ES-I3 (cell line): ENCODE data around the gene RSPH6A.

Source experiments
- H3K36me3 ChIP-seq: 2 replicates; pipeline ENCODE4 v1.6.1; 2013; ENCODE audit warnings: mild to moderate bottlenecking, low read length, control low read depth, moderate library complexity; ENCODE audit not compliant: insufficient read depth
- H3K4me1 ChIP-seq: 2 replicates; pipeline ENCODE4 v1.6.1; 2013; ENCODE audit warnings: mild to moderate bottlenecking, control low read depth, low read length; ENCODE audit not compliant: insufficient read depth
- H3K9ac ChIP-seq: 2 replicates; pipeline ENCODE4 v1.6.1; 2013; ENCODE audit warnings: low read depth, mild to moderate bottlenecking, low read length, moderate library complexity
- H3K9me3 ChIP-seq: 2 replicates; pipeline ENCODE4 v1.6.1; 2013; ENCODE audit warnings: mild to moderate bottlenecking, low read length, moderate library complexity; ENCODE audit not compliant: control insufficient read depth, insufficient read depth

RSPH6A gene

GRCh38 chr19:45814851-45815480 lies at the start of gene RSPH6A:
Gene RSPH6A, minus strand, starts transcription at chr19:45815308. Its CDS starts 132 bp downstream, at chr19:45815176.
- H3K9ac ChIP-seq, result peak within 1 kb of the TSS; percentile 74
- peaks cover 3% of the 10 kb centered on the region; the same call in 1 of the 2 replicates for H3K36me3 ChIP-seq
- no peaks in the 10 kb centered on the region for H3K9me3 ChIP-seq

GRCh38 chr19:45864629-45865082 lies 49.5 kb upstream of the RSPH6A start:
- no peaks in the 10 kb centered on the region for H3K9me3 ChIP-seq
- no peaks in the 10 kb centered on the region; the same call in 1 of the 2 replicates for H3K36me3 ChIP-seq
- peak overlapping the region; percentile 97 for H3K9ac ChIP-seq
- H3K4me1 ChIP-seq, result peaks cover 21% of the 10 kb centered on the region; the same call in 1 of the 2 replicates

More at GRCh38 chr19:45814851-45815480, at the start of gene RSPH6A:
- peaks cover 11% of the 10 kb centered on the region; the same call in 1 of the 2 replicates for H3K4me1 ChIP-seq

- Histone ChIP-seq H3K36me3 (no peaks in the 10 kb centered on the region; the same call in 1 of the 2 replicates), H3K4me1 (peaks cover 21% of the 10 kb centered on the region; the same call in 1 of the 2 replicates), H3K9me3 (no peaks in the 10 kb centered on the region), H3K9ac (peak within 1 kb of the TSS; percentile 97)
These were observed 48.9 kb upstream of the RSPH6A start, which contains the start of gene FOXA3 for GRCh38 chr19:45863840-45864628. Gene FOXA3, plus strand, starts transcription at chr19:45864326. Its CDS starts 131 bp downstream, at chr19:45864457.

- H3K9me3 ChIP-seq, result no peaks in the 10 kb centered on the region
- H3K9ac ChIP-seq, result peak overlapping the region; percentile 97; the same call in 1 of the 2 replicates
- no peaks in the 10 kb centered on the region; the same call in 1 of the 2 replicates for H3K36me3 ChIP-seq
- H3K4me1 ChIP-seq, result peaks cover 21% of the 10 kb centered on the region; the same call in 1 of the 2 replicates
These were observed 48.3 kb upstream of the RSPH6A start for GRCh38 chr19:45863335-45863839.

GRCh38 chr19:45862564-45863334 lies 47.6 kb upstream of the RSPH6A start, which contains the start of gene SYMPK:
Gene SYMPK, minus strand, starts transcription at chr19:45863147. Its CDS starts 8,652 bp downstream, at chr19:45854495.
- Histone ChIP-seq H3K9ac (peak within 1 kb of the TSS; percentile 98), H3K4me1 (peaks cover 21% of the 10 kb centered on the region; the same call in 1 of the 2 replicates), H3K9me3 (no peaks in the 10 kb centered on the region), H3K36me3 (no peaks in the 10 kb centered on the region; the same call in 1 of the 2 replicates)

GRCh38 chr19:45862271-45862563 lies 47.1 kb upstream of the RSPH6A start:
- no peaks in the 10 kb centered on the region; the same call in 1 of the 2 replicates for H3K36me3 ChIP-seq
- peaks cover 19% of the 10 kb centered on the region; the same call in 1 of the 2 replicates for H3K4me1 ChIP-seq
- no peaks in the 10 kb centered on the region for H3K9me3 ChIP-seq
- H3K9ac ChIP-seq, result peak overlapping the region; percentile 98

GRCh38 chr19:45860359-45861259 lies 45.5 kb upstream of the RSPH6A start:
- Histone ChIP-seq H3K36me3 (no peaks in the 10 kb centered on the region; the same call in 1 of the 2 replicates), H3K4me1 (peaks cover 5% of the 10 kb centered on the region; the same call in 1 of the 2 replicates), H3K9me3 (no peaks in the 10 kb centered on the region), H3K9ac (no peak overlapping the region)

- no peaks in the 10 kb centered on the region for H3K9me3 ChIP-seq
- H3K36me3 ChIP-seq, result peaks cover 21% of the 10 kb centered on the region
- H3K4me1 ChIP-seq, result no peaks in the 10 kb centered on the region
- H3K9ac ChIP-seq, result no peak overlapping the region
These were observed 39.2 kb upstream of the RSPH6A start for GRCh38 chr19:45854167-45854778.

GRCh38 chr19:45852983-45853382 lies 37.9 kb upstream of the RSPH6A start:
- Histone ChIP-seq H3K9me3 (no peaks in the 10 kb centered on the region), H3K9ac (no peak overlapping the region), H3K36me3 (peaks cover 29% of the 10 kb centered on the region), H3K4me1 (no peaks in the 10 kb centered on the region)

GRCh38 chr19:45852145-45852750 lies 37.1 kb upstream of the RSPH6A start:
- no peak overlapping the region for H3K9ac ChIP-seq
- H3K4me1 ChIP-seq, result no peaks in the 10 kb centered on the region
- H3K36me3 ChIP-seq, result peaks cover 34% of the 10 kb centered on the region
- no peaks in the 10 kb centered on the region for H3K9me3 ChIP-seq

GRCh38 chr19:45848922-45849321 lies 33.8 kb upstream of the RSPH6A start:
- no peaks in the 10 kb centered on the region for H3K4me1 ChIP-seq
- H3K36me3 ChIP-seq, result peaks cover 43% of the 10 kb centered on the region
- no peaks in the 10 kb centered on the region for H3K9me3 ChIP-seq
- no peak overlapping the region for H3K9ac ChIP-seq

- Histone ChIP-seq H3K4me1 (no peaks in the 10 kb centered on the region), H3K9ac (no peak overlapping the region), H3K9me3 (no peaks in the 10 kb centered on the region), H3K36me3 (peaks cover 44% of the 10 kb centered on the region)
These were observed 32.6 kb upstream of the RSPH6A start for GRCh38 chr19:45847663-45848062.
